ENCODE results near the gene ARMC2.

ARMC2 gene

GRCh38 chr6:108920751-108921150 is 72.5 kb downstream of the ARMC2 start:
- DNase-seq, result no peak

GRCh38 chr6:108921547-108922361 is 73.5 kb downstream of the ARMC2 start:
- no peak for DNase-seq

GRCh38 chr6:108922499-108922898 is 74.3 kb downstream of the ARMC2 start:
- DNase-seq, result no peak

- DNase-seq, result no peak
These were observed 79.7 kb downstream of the ARMC2 start for GRCh38 chr6:108927927-108928326.

GRCh38 chr6:108928650-108929049 is 80.4 kb downstream of the ARMC2 start:
- DNase-seq, result no peak

GRCh38 chr6:108931090-108931489 is 82.9 kb downstream of the ARMC2 start:
- DNase-seq, result peak in 1 of 2 donors; percentile 17

- no peak for DNase-seq
These were observed 88.9 kb downstream of the ARMC2 start for GRCh38 chr6:108937170-108937569.

GRCh38 chr6:108940741-108941140 is 92.5 kb downstream of the ARMC2 start:
- DNase-seq, result no peak

GRCh38 chr6:108941281-108941680 is 93.1 kb downstream of the ARMC2 start:
- DNase-seq, result no peak

GRCh38 chr6:108941859-108942258 is 93.6 kb downstream of the ARMC2 start:
- no peak for DNase-seq

- DNase-seq, result no peak
These were observed 94.6 kb downstream of the ARMC2 start for GRCh38 chr6:108942556-108943492.

GRCh38 chr6:108944071-108944470 is 95.8 kb downstream of the ARMC2 start:
- no peak for DNase-seq

GRCh38 chr6:108944707-108945680 is 96.8 kb downstream of the ARMC2 start:
- DNase-seq, result no peak

- no peak for DNase-seq
These were observed 97.5 kb downstream of the ARMC2 start for GRCh38 chr6:108945681-108946159.

- DNase-seq, result peak in 1 of 2 donors; percentile 34
These were observed 98.5 kb downstream of the ARMC2 start for GRCh38 chr6:108946695-108947094.

- DNase-seq, result peak; percentile 40 to 51
These were observed 99.1 kb downstream of the ARMC2 start for GRCh38 chr6:108947114-108947854.

GRCh38 chr6:108948181-108948661 is 100.0 kb downstream of the ARMC2 start:
- no peak for DNase-seq

- no peak for DNase-seq
These were observed 103.2 kb downstream of the ARMC2 start for GRCh38 chr6:108951351-108951953.

GRCh38 chr6:108952776-108953486 is 104.7 kb downstream of the ARMC2 start:
- no peak for DNase-seq

GRCh38 chr6:108953681-108954080 is 105.5 kb downstream of the ARMC2 start:
- no peak for DNase-seq

All from inflammatory macrophage (primary cell).